H1 (cell line): ENCODE results near the gene MS4A3. TPM values are rescaled to one million over a fixed set of nuclear protein-coding genes. Genes with fewer than 3 reads are reported as not detected.

Source experiments
- CTCF ChIA-PET: fragments of 300-600 bp; sonication (Branson Sonifier 250); formaldehyde crosslinking; loops from one replicate; lab custom pipeline; 2021; ENCODE audit not compliant: partially characterized antibody; lab: Charles Lee
- POLR2A ChIA-PET: fragments of 300-600 bp; sonication (Branson Sonifier 250); formaldehyde crosslinking; loops from one replicate; lab custom pipeline; 2021; ENCODE audit warnings: inconsistent platforms; ENCODE audit not compliant: partially characterized antibody; lab: Charles Lee
- DNase-seq, 2 experiments: peaks; one replicate each; pipeline versions ENCODE4 v3.0.0 to v3.0.0-alpha.2; 2010 to 2022; ENCODE audit warnings: low spot score in 2 of 2, low read depth in 1 of 2, mixed read lengths in 1 of 2
- FAIRE-seq: peaks from 2 replicates; lab custom pipeline; 2011; peaks lifted over from hg19 to GRCh38; lab: Jason Lieb, UNC
- H2AFZ ChIP-seq: 2 replicates; pipeline ENCODE4 v1.8.1; 2012; ENCODE audit warnings: low read length, inconsistent platforms
- H2AK5ac ChIP-seq: 2 replicates; pipeline ENCODE4 v1.6.1; 2013; ENCODE audit warnings: low read depth, low read length
- H2BK120ac ChIP-seq: replicated peaks from 2 replicates; pipeline ENCODE3; 2013; ENCODE audit warnings: low read depth, low read length, inconsistent platforms
- H2BK12ac ChIP-seq: 2 replicates; pipeline ENCODE4 v1.6.1; 2013; ENCODE audit warnings: low read depth, low read length
- H2BK15ac ChIP-seq: 2 replicates; pipeline ENCODE4 v1.6.1; 2013; ENCODE audit warnings: low read length
- H2BK20ac ChIP-seq: 2 replicates; pipeline ENCODE4 v1.6.1; 2013; ENCODE audit warnings: low read length
- H2BK5ac ChIP-seq: 2 replicates; pipeline ENCODE4 v1.6.1; 2013; ENCODE audit warnings: low read depth, low read length
- H3K14ac ChIP-seq: 2 replicates; pipeline ENCODE4 v1.6.1; 2013; ENCODE audit warnings: inconsistent platforms; ENCODE audit not compliant: insufficient read length
- H3K18ac ChIP-seq: 2 replicates; pipeline ENCODE4 v1.6.1; 2013; ENCODE audit warnings: low read length; ENCODE audit errors: extremely low read depth
- H3K23ac ChIP-seq: 2 replicates; pipeline ENCODE4 v1.6.1; 2013; ENCODE audit warnings: inconsistent platforms; ENCODE audit not compliant: insufficient read length
- H3K23me2 ChIP-seq: 2 replicates; pipeline ENCODE4 v1.6.1; 2013; ENCODE audit warnings: low read depth, low read length
- H3K27ac ChIP-seq: 2 replicates; pipeline ENCODE4 v1.6.1; 2011; ENCODE audit warnings: low read depth, low read length, inconsistent platforms
- H3K27me3 ChIP-seq, 4 experiments: replicated peaks in 1 of 4; 1 replicate in 1 of 4; 2 replicates in 3 of 4; pipeline versions ENCODE4 v1.6.1 to v1.8.1; 2011 to 2013; ENCODE audit warnings: low read length in 3 of 4, mild to moderate bottlenecking in 3 of 4, inconsistent platforms in 2 of 4, mixed read lengths in 2 of 4, moderate library complexity in 1 of 4; ENCODE audit not compliant: control insufficient read depth in 3 of 4, insufficient read depth in 3 of 4; ENCODE audit errors: extremely low read depth in 1 of 4
- H3K36me3 ChIP-seq, 4 experiments: 2 replicates each; pipeline versions ENCODE4 v1.6.1 to v1.8.1; 2011 to 2013; ENCODE audit warnings: mild to moderate bottlenecking in 4 of 4, low read length in 3 of 4, moderate library complexity in 2 of 4, control low read depth in 1 of 4, inconsistent platforms in 1 of 4; ENCODE audit not compliant: insufficient read depth in 4 of 4, control insufficient read depth in 2 of 4
- H3K4ac ChIP-seq: replicated peaks from 2 replicates; pipeline ENCODE3; 2013; ENCODE audit warnings: low read length, low read depth, mixed read lengths, inconsistent platforms; ENCODE audit not compliant: insufficient read length
- H3K4me1 ChIP-seq, 4 experiments: replicated peaks in 1 of 4; 1 replicate in 1 of 4; 2 replicates in 3 of 4; pipeline versions ENCODE4 v1.6.1 to v1.8.1; 2011 to 2013; ENCODE audit warnings: low read length in 3 of 4, inconsistent platforms in 2 of 4, mixed read lengths in 1 of 4; ENCODE audit not compliant: insufficient read depth in 4 of 4, control insufficient read depth in 3 of 4
- H3K4me2 ChIP-seq, 2 experiments: 2 replicates each; pipeline versions ENCODE4 v1.6.1 to v1.8.1; 2011 to 2013; ENCODE audit warnings: low read depth in 2 of 2, low read length in 2 of 2, control low read depth in 1 of 2, inconsistent platforms in 1 of 2, mild to moderate bottlenecking in 1 of 2; ENCODE audit not compliant: insufficient read depth in 1 of 2
- H3K4me3 ChIP-seq, 4 experiments: fragments of 200-600, 300-600 bp in 1 of 4; sonication (generic), shearing (Covaris generic), sonication (Bioruptor Twin) in 1 of 4; 2 replicates each; pipeline versions ENCODE4 v1.5.1 to v1.8.1; 2011 to 2016; ENCODE audit warnings: low read length in 4 of 4, low read depth in 3 of 4, control low read depth in 2 of 4, inconsistent platforms in 2 of 4, mild to moderate bottlenecking in 2 of 4, mixed read lengths in 1 of 4, moderate library complexity in 1 of 4; ENCODE audit not compliant: insufficient read depth in 2 of 4; ENCODE audit errors: extremely low read depth in 1 of 4
- H3K56ac ChIP-seq: replicated peaks from 2 replicates; pipeline ENCODE3; 2013; ENCODE audit warnings: low read depth, mild to moderate bottlenecking, mixed read lengths, low read length, inconsistent platforms; ENCODE audit not compliant: insufficient read length
- H3K79me1 ChIP-seq: 2 replicates; pipeline ENCODE4 v1.6.1; 2013; ENCODE audit warnings: low read depth, low read length, control low read depth
- H3K79me2 ChIP-seq, 2 experiments: 2 replicates each; pipeline versions ENCODE4 v1.6.1 to v1.8.1; 2012 to 2013; ENCODE audit warnings: low read length in 2 of 2, mild to moderate bottlenecking in 2 of 2, inconsistent platforms in 1 of 2; ENCODE audit not compliant: insufficient read depth in 2 of 2, control insufficient read depth in 1 of 2
- H3K9ac ChIP-seq, 4 experiments: replicated peaks in 1 of 4; 1 replicate in 1 of 4; 2 replicates in 3 of 4; pipeline versions ENCODE4 v1.6.1 to v1.8.1; 2011 to 2013; ENCODE audit warnings: low read depth in 3 of 4, low read length in 3 of 4, control low read depth in 2 of 4, mild to moderate bottlenecking in 2 of 4, moderate library complexity in 2 of 4, inconsistent platforms in 1 of 4; ENCODE audit errors: extremely low read depth in 1 of 4
- H3K9me3 ChIP-seq, 2 experiments: 2 replicates each; pipeline versions ENCODE4 v1.6.1 to v1.8.1; 2012 to 2013; ENCODE audit warnings: mild to moderate bottlenecking in 2 of 2, moderate library complexity in 2 of 2, control low read depth in 1 of 2, inconsistent platforms in 1 of 2, low read depth in 1 of 2, low read length in 1 of 2, mixed read lengths in 1 of 2; ENCODE audit not compliant: insufficient read depth in 2 of 2
- H4K20me1 ChIP-seq, 2 experiments: replicated peaks in 1 of 2; 2 replicates each; pipeline versions ENCODE3 to v1.8.1; 2011 to 2013; ENCODE audit warnings: inconsistent platforms in 2 of 2, low read length in 2 of 2, mild to moderate bottlenecking in 1 of 2; ENCODE audit not compliant: insufficient read depth in 2 of 2, control insufficient read depth in 1 of 2
- H4K5ac ChIP-seq: 2 replicates; pipeline ENCODE4 v1.6.1; 2013; ENCODE audit warnings: low read length, low read depth, mixed read lengths, inconsistent platforms; ENCODE audit not compliant: insufficient read length
- H4K8ac ChIP-seq: 2 replicates; pipeline ENCODE4 v1.8.0; 2013; ENCODE audit warnings: mild to moderate bottlenecking, moderate library complexity, low read length, inconsistent platforms; ENCODE audit not compliant: insufficient read depth; ENCODE audit errors: extremely low read depth
- H4K91ac ChIP-seq: replicated peaks from 2 replicates; pipeline ENCODE3; 2013; ENCODE audit warnings: low read length, mixed read lengths, inconsistent platforms; ENCODE audit not compliant: insufficient read length
- CBX8 ChIP-seq: fragments of 300-800, 300-1000 bp; sonication (generic); IDR thresholded peaks from 2 replicates; pipeline ENCODE4 v1.7.1; 2016; ENCODE audit warnings: low read depth, low read length, borderline replicate concordance
- CEBPB ChIP-seq: IDR thresholded peaks from 2 replicates; pipeline ENCODE4 v1.6.1; 2012; ENCODE audit warnings: low read depth, low read length
- CREB1 ChIP-seq: IDR thresholded peaks from 2 replicates; pipeline ENCODE4 v1.6.1; 2012; ENCODE audit warnings: inconsistent platforms
- EGR1 ChIP-seq: IDR thresholded peaks from 2 replicates; pipeline ENCODE4 v1.6.1; 2011; ENCODE audit warnings: low read depth, low read length, borderline replicate concordance
- SP1 ChIP-seq: IDR thresholded peaks from 2 replicates; pipeline ENCODE4 v1.6.1; 2011; ENCODE audit warnings: low read depth, low read length
- TAF1 ChIP-seq: IDR thresholded peaks from 2 replicates; pipeline ENCODE4 v1.6.1; 2011; ENCODE audit warnings: mild to moderate bottlenecking, low read depth, low read length
- WGBS, 2 experiments: shearing (Covaris generic) in 1 of 2; methylation state at CpG; one replicate each; pipeline versions ENCODE4 v1.1.6 to v1.1.7; 2013 to 2015; ENCODE audit warnings: low lambda C conversion rate in 2 of 2, mixed read lengths in 2 of 2, inconsistent platforms in 1 of 2, low coverage in 1 of 2, missing lambda C conversion rate in 1 of 2; ENCODE audit not compliant: insufficient replicate concordance in 2 of 2, insufficient coverage in 1 of 2, insufficient read length in 1 of 2; ENCODE audit errors: extremely low coverage in 1 of 2, missing lambda C conversion rate in 1 of 2; 5-methylcytosine and 5-hydroxymethylcytosine counted together
- long read RNA-seq, 2 experiments: library from RNA in 1 of 2; library from capped mRNA in 1 of 2; stranded (forward); transcript quantifications; one replicate each; pipeline ENCODE4 v2.0.0, GENCODE V29; 2021; ENCODE audit warnings: inconsistent platforms in 1 of 2
- polyA minus RNA-seq, 3 experiments: library from RNA; depleted of rRNA, polyadenylated mRNA; stranded (reverse); fragments of >200 nt; gene quantifications; 1 replicate in 2 of 3; 2 replicates in 1 of 3; pipeline ENCODE4 v1.2.3, GENCODE V29; 2011
- polyA plus RNA-seq, 7 experiments: library from polyadenylated mRNA; depleted of rRNA in 3 of 7; stranded (reverse) in 5 of 7; unstranded in 2 of 7; fragments of >200 nt in 5 of 7; fragments of 200-250 nt in 2 of 7; gene quantifications; 1 replicate in 5 of 7; 2 replicates in 1 of 7; 4 replicates in 1 of 7; pipeline versions ENCODE4 v1.2.1 to v1.2.3, GENCODE V29; 2011 to 2013; ENCODE audit warnings: missing spikeins in 2 of 7, mixed read lengths in 2 of 7
- total RNA-seq: library from RNA; stranded (reverse); fragmentation: NEBNext Ultra II Directional; extraction: Animal tissue kit (Norgen Biotek cat#: 25700); gene quantifications from 2 replicates; pipeline ENCODE4 v1.2.1, GENCODE V29; 2021

The MS4A3 gene
- not detected in 2 replicates for total RNA-seq
- not detected in 2 replicates for polyA plus RNA-seq (2011; rRNA removed)
- polyA plus RNA-seq (2011; cell fraction: cytosol; rRNA removed): not detected
- polyA plus RNA-seq (2011; cell fraction: nucleus; rRNA removed): not detected
- polyA plus RNA-seq (2012, experiment 1 of 2): not detected in 4 replicates
- not detected for polyA plus RNA-seq (2012, experiment 2 of 2)
- not detected for polyA plus RNA-seq (2013, experiment 1 of 2)
- polyA plus RNA-seq (2013, experiment 2 of 2): not detected
- polyA minus RNA-seq (2011; rRNA and poly(A)+ RNA removed): not detected in 2 replicates
- not detected for polyA minus RNA-seq (2011; cell fraction: cytosol; rRNA and poly(A)+ RNA removed)
- not detected for polyA minus RNA-seq (2011; cell fraction: nucleus; rRNA and poly(A)+ RNA removed)
- long read RNA-seq, experiment 1: 0 reads
- long read RNA-seq, experiment 2: 0 reads

- Histone ChIP-seq H4K8ac (no peak within 1 kb of the TSS), H3K23me2 (no peaks in the 10 kb centered on the region), H3K4me1 (peaks cover 0 to 6% (median 2%) of the 10 kb centered on the region in 4 experiments; a peak in 2 of 7 replicates), H3K79me1 (no peaks in the 10 kb centered on the region), H3K9me3 (no peaks in the 10 kb centered on the region), H3K4me3 (no peak within 1 kb of the TSS), H4K91ac (no peak within 1 kb of the TSS), H3K23ac (no peak within 1 kb of the TSS), H3K56ac (no peak within 1 kb of the TSS), H2BK120ac (no peak within 1 kb of the TSS), H3K14ac (no peak within 1 kb of the TSS), H3K4me2 (no peak within 1 kb of the TSS), H3K9ac (no peak within 1 kb of the TSS), H2BK5ac (no peak within 1 kb of the TSS), H2AFZ (peak within 1 kb of the TSS; percentile 96), H4K5ac (no peak within 1 kb of the TSS), H3K18ac (no peak within 1 kb of the TSS), H2BK15ac (no peak within 1 kb of the TSS), H2AK5ac (no peak within 1 kb of the TSS), H4K20me1 (no peaks in the 10 kb centered on the region), H2BK12ac (no peak within 1 kb of the TSS), H3K27ac (no peak within 1 kb of the TSS), H3K79me2 (no peaks in the 10 kb centered on the region), H3K36me3 (no peaks in the 10 kb centered on the region), H2BK20ac (no peak within 1 kb of the TSS), H3K4ac (no peak within 1 kb of the TSS), H3K27me3 (no peaks in the 10 kb centered on the region)
- ChIA-PET POLR2A (no interaction called here), CTCF (interaction anchor here (0.7 to 0.9 kb wide), 2 partner anchors 10 to 15 kb away, joined by 3 read pairs; no protein-coding TSS in a partner anchor)
- TF ChIP-seq CBX8 (no peak), CREB1 (no peak), EGR1 (no peak), TAF1 (no peak), CEBPB (no peak), SP1 (no peak)
- FAIRE-seq (no peak), DNase-seq (no peak)
- 82% methylated on average over 8 of the region's 8 CpGs; no CpG with 5 or more reads in 1 of the 2 experiments for WGBS, 2 experiments
Measured at GRCh38 chr11:60056349-60056969, at the start of gene MS4A3. TSS of gene MS4A3 (plus strand) at chr11:60056665. CDS start at chr11:60061161, 4,496 bp downstream.
